GM18868 (cell line): Measurements from ENCODE around the gene NDUFA6.
"Not testable (repeated sequence)": the region's sequence is repeated elsewhere in the genome, so short reads cannot be mapped to it uniquely, and the experiment has no call there.

Experiments used
- ATAC-seq: cut with Tn5 transposase; IDR thresholded peaks from one replicate; pipeline ENCODE4 v1.9.1; 2021; ENCODE audit warnings: mild to moderate bottlenecking, moderate library complexity; ENCODE audit not compliant: unreplicated experiment

The NDUFA6 gene

GRCh38 chr22:42090596-42091454, at the start of gene NDUFA6:
Gene NDUFA6 (minus strand): TSS chr22:42090772. CDS start chr22:42090744, 28 bp downstream.
- ATAC-seq, result peak; percentile 90

DNA sequence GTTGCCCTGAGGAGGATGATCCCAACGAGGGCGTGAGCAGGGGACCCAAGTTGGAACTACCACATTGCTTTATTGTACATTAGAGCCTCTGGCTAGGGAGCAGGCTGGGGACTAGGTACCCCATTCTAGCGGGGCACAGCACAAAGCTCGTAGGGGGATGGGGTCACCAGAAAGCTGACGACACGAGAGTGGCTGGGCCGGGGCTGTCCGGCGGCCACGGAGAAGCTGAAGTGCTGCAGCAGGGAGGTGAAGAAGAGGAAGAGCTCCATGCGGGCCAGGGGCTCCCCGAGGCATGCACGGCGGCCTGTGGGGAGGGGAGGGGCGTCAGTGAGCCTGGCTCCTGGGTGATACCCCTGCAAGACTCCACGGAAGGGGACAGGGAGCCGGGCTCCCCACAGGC, 49.6 kb upstream of the NDUFA6 start:
- ATAC-seq, result not testable (repeated sequence)

DNA sequence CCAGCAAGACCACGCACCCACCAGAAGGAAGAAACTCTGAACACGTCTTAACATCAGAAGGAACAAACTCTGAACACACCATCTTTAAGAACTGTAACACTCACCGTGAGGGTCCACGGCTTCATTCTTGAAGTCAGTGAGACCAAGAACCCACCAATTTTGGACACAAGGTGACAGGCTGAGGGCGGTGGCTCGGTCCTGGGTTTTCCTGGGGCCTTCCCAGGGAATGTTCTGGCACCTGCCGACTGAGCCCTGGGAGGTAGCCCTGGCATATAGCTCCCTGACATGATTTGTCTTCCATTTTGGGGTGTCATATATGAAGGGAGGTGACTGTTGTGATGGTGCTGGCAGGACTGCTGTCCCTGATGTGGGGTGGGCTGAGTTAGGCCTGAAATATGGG, 48.9 kb upstream of the NDUFA6 start:
- not testable (repeated sequence) for ATAC-seq

DNA sequence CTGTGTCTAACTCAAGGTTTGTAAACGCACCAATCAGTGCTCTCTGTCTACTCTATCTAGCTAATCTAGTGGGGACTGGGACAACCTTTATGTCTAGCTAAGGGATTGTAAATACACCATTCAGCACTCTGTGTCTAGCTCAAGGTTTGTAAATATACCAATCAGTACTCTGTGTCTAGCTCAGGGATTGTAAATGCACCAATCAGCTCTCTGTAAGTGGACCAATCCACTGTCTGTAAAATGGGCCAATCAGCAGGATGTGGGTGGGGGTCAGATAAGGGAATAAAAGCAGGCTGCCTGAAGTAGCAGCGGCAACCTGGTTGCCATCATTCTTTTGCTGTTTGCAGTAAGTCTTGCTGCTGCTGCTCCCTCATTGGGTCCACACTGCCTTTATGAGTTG, 48.4 kb upstream of the NDUFA6 start:
- ATAC-seq, result no peak

- ATAC-seq, result no peak
These were observed 47.7 kb upstream of the NDUFA6 start for GRCh38 chr22:42138122-42138770.

DNA sequence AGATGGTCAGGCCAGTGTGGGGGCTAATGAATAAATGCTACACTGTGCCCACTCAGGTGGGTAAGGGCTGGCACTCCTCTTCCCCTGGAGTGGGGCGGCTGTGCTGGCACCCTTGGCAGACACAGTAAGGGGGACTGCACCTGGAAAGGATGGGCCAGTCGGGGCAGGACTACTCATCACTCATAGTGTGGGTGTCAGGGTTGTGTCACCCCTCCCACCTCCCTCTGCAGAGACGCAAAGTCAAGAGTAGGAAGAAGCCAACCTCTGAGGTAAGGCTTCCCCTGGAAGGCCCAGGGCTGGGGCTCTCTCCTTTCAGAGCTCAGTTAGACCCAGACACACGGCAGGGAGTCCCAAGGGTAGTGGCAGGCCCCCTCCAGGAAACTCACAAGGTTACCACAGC, 45.1 kb upstream of the NDUFA6 start:
- ATAC-seq, result not testable (repeated sequence)

GRCh38 chr22:42134100-42135020, 43.8 kb upstream of the NDUFA6 start:
- no peak for ATAC-seq

DNA sequence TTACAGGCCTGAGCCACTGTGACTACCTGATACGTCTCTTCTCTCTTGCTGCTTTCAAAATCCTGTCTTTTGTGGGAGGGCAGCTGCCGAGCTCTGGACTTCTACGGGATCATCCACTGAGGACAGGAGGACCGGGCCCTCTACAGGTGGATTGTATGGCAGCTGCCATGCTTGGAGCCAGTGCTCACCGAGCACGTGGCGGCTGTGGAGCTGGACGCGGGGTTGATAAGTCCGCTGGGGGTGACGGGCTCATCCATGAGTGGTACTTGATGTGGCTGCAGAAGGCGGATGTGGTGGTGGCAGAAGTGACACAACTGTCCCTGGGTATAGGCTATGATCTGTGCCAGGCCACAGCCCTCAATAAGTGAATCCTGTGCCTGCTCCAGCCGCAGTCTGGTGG, 41.9 kb upstream of the NDUFA6 start:
- ATAC-seq, result no peak

DNA sequence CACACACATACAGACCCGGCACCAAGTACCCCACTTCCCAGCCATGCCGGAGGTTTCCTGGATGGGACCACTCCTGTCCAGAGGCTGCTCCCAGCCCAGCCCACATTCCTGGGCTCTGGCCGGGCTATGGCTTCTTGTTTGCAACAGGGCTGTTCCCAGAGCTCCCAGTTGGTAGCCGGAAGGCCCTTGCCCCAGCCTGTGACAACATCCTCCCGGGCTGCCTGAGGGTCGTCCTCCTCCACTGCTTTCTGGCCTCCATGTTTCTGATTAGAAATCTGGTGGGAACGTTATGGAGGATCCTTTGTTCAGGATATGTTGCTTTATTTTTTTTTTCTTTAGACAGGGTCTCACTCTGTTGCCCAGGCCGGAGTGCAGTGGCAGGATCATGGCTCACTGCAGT, 41.0 kb upstream of the NDUFA6 start:
- ATAC-seq, result no peak

- ATAC-seq, result not testable (repeated sequence)
These were observed 40.3 kb upstream of the NDUFA6 start, which contains the start of gene CYP2D6 for GRCh38 chr22:42130639-42131431. Gene CYP2D6 (minus strand): TSS chr22:42130810. CDS start chr22:42130791, 19 bp downstream.

DNA sequence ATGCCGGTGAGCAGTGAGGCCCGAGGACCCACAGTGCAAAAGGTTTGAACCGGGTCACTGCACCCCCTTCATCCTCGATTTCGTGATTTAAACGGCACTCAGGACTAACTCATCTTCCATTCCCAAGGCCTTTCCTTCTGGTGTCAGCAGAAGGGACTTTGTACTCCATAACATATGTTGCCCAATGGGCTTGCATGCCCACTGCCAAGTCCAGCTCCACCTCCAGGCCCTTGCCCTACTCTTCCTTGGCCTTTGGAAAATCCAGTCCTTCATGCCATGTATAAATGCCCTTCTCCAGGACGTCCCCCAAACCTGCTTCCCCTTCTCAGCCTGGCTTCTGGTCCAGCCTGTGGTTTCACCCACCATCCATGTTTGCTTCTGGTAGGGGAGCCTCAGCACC, 39.6 kb upstream of the NDUFA6 start:
- not testable (repeated sequence) for ATAC-seq

DNA sequence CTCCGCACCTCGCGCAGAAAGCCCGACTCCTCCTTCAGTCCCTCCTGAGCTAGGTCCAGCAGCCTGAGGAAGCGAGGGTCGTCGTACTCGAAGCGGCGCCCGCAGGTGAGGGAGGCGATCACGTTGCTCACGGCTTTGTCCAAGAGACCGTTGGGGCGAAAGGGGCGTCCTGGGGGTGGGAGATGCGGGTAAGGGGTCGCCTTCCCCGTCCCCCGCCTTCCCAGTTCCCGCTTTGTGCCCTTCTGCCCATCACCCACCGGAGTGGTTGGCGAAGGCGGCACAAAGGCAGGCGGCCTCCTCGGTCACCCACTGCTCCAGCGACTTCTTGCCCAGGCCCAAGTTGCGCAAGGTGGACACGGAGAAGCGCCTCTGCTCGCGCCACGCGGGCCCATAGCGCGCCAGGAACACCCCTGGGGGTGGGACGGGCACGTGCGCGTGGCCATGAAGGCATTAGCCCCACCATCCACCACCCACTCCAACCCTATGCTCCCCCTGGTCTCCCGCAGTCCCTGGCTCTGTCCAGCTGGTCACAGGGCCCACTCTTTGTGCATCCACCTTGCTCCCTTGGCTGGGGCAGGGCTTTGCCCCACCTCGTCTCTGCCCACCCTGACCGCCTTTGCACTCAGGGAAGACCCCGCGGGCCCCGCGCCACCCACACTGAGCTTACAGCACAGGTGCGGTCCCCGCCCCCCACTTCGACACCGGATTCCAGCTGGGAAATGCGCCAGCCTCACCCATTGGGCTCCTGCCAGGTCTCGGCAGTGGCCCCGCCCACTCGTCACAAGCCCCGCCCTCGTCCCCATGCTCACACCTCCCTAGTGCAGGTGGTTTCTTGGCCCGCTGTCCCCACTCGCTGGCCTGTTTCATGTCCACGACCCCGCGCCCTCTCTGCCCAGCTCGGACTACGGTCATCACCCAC, 38.5 kb upstream of the NDUFA6 start:
- not testable (repeated sequence) for ATAC-seq

DNA sequence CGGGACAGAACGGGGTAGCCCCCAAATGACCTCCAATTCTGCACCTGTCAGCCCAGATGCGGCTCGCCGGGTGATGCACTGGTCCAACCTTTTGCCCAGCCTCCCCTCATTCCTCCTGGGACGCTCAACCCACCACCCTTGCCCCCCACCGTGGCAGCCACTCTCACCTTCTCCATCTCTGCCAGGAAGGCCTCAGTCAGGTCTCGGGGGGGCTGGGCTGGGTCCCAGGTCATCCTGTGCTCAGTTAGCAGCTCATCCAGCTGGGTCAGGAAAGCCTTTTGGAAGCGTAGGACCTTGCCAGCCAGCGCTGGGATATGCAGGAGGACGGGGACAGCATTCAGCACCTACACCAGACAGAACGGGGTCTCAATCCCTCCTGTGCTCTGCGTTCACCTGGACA, 37.4 kb upstream of the NDUFA6 start:
- ATAC-seq, result not testable (repeated sequence)

DNA sequence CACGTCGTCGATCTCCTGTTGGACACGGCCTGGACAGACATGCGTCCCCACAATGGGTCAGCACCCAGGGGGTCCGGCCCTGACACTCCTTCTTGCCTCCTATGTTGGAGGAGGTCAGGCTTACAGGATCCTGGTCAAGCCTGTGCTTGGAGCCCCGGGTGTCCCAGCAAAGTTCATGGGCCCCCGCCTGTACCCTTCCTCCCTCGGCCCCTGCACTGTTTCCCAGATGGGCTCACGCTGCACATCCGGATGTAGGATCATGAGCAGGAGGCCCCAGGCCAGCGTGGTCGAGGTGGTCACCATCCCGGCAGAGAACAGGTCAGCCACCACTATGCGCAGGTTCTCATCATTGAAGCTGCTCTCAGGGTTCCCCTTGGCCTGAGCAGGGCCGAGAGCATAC, 37.0 kb upstream of the NDUFA6 start:
- no peak for ATAC-seq

DNA sequence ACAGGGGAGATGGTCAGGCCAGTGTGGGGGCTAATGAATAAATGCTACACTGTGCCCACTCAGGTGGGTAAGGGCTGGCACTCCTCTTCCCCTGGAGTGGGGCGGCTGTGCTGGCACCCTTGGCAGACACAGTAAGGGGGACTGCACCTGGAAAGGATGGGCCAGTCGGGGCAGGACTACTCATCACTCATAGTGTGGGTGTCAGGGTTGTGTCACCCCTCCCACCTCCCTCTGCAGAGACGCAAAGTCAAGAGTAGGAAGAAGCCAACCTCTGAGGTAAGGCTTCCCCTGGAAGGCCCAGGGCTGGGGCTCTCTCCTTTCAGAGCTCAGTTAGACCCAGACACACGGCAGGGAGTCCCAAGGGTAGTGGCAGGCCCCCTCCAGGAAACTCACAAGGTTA, 33.0 kb upstream of the NDUFA6 start:
- not testable (repeated sequence) for ATAC-seq

DNA sequence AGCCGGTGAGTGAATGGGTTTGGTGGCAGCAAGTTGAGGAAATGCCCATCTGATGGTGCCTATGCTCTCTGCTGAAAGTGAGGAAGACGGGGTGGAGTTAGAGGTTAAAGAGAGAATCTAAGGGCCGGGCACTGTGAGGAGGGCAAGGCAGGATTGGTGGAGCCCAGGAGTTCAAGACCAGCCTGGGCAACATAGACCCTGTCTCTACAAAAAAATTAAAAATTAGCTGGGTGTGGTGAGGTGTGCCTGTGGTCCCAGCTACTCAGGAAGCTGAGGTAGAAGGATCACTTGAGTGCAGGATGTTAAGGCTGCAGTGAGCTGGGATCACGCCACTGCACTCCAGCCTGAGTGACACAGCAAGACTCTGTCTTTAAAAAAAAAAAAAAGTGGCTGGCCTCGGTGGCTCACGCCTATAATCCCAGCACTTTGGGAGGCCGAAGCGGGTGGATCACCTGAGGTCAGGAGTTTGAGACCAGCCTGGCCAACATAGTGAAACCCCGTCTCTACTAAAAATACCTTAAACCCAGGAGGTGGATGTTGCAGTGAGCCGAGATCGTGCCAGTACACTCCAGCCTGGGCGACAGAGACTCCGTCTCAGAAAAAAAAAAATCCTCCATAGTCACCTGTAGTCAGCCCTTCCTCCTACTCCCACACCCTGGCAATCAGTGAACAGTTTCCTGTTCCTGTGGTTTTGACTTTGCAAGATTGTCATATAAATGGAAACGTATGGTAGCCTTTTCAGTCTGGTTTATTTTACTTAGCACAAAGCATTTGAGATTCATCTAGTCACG, 29.9 kb upstream of the NDUFA6 start:
- not testable (repeated sequence) for ATAC-seq

GRCh38 chr22:42116848-42117424, 26.4 kb upstream of the NDUFA6 start:
- no peak for ATAC-seq

- not testable (repeated sequence) for ATAC-seq
These were observed 24.9 kb upstream of the NDUFA6 start for GRCh38 chr22:42115420-42115830.
